ENCODE data around the gene OCA2. TPM values are rescaled to one million over a fixed set of nuclear protein-coding genes. Genes with fewer than 3 reads are reported as not detected.

OCA2 gene
- total and polyA plus RNA-seq, 4 experiments from 2014 or later, result not detected

DNA sequence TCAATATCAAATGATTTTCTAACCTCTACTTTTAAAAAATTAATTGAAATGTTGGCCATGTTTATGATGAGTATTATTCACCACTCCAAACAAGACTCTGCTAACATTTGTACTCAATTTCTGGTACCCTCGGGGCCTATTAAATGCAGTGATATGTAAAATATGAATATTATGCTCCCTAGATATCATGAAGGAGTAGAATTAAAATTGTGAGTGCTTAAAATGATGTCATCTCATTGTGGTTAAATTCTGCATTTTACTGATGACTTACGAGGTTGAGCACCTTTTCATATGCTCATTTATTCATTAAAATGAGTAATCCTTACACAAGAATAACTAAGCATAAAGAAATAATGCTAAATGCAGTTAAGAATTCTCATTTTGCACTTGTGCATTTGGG lies 159.9 kb downstream of the OCA2 start:
- H3K36me3 Mint-ChIP-seq, result no peaks in the 10 kb centered on the region
- no peaks in the 10 kb centered on the region for H3K4me1 Mint-ChIP-seq
- H3K27me3 Mint-ChIP-seq, result no peaks in the 10 kb centered on the region
- H3K36me3 ChIP-seq (ENCODE audit: insufficient read depth, low read length), result no peaks in the 10 kb centered on the region
- H3K27ac ChIP-seq (ENCODE audit: low read depth, low read length), result no peak overlapping the region
- H3K9me3 Mint-ChIP-seq, result peaks cover 0 to 3% (median 0%) of the 10 kb centered on the region in 8 donors
- no peaks in the 10 kb centered on the region for H3K27me3 ChIP-seq (ENCODE audit: insufficient read depth, low read length)
- H3K4me3 ChIP-seq (ENCODE audit: low read length in 2 of 2), result no peak overlapping the region
- intact Hi-C loops (cut with micrococcal nuclease), result no loop called here
- H3K4me3 Mint-ChIP-seq, result no peak overlapping the region
- no peak overlapping the region for H3K27ac Mint-ChIP-seq
- CTCF ChIA-PET (ENCODE audit: partially characterized antibody), result no interaction called here
- POLR2A ChIA-PET (ENCODE audit: partially characterized antibody), result no interaction called here
- DNase-seq, result no peak
- H3K4me1 ChIP-seq (ENCODE audit: insufficient read depth, low read length), result no peaks in the 10 kb centered on the region
- H3K9me3 ChIP-seq (ENCODE audit: control insufficient read depth in 1 of 2, low read length in 2 of 2), result no peaks in the 10 kb centered on the region

GRCh38 chr15:27937851-27938250 lies 161.3 kb downstream of the OCA2 start:
- Mint-ChIP-seq H3K9me3 (peaks cover 3 to 10% (median 8%) of the 10 kb centered on the region in 8 donors), H3K27me3 (no peaks in the 10 kb centered on the region), H3K27ac (no peak overlapping the region), H3K4me1 (no peaks in the 10 kb centered on the region), H3K4me3 (no peak overlapping the region), H3K36me3 (no peaks in the 10 kb centered on the region)
- no peaks in the 10 kb centered on the region for H3K36me3 ChIP-seq (ENCODE audit: insufficient read depth, low read length)
- no peak for DNase-seq
- H3K27me3 ChIP-seq (ENCODE audit: insufficient read depth, low read length), result no peaks in the 10 kb centered on the region
- H3K4me1 ChIP-seq (ENCODE audit: insufficient read depth, low read length), result no peaks in the 10 kb centered on the region
- H3K27ac ChIP-seq (ENCODE audit: low read depth, low read length), result no peak overlapping the region
- intact Hi-C loops (cut with micrococcal nuclease), result no loop called here
- no peaks in the 10 kb centered on the region for H3K9me3 ChIP-seq (ENCODE audit: control insufficient read depth in 1 of 2, low read length in 2 of 2)
- POLR2A ChIA-PET (ENCODE audit: partially characterized antibody), result no interaction called here
- H3K4me3 ChIP-seq (ENCODE audit: low read length in 2 of 2), result no peak overlapping the region
- CTCF ChIA-PET (ENCODE audit: partially characterized antibody), result no interaction called here

GRCh38 chr15:27936164-27936563 lies 163.0 kb downstream of the OCA2 start:
- Mint-ChIP-seq H3K27ac (no peak overlapping the region), H3K36me3 (no peaks in the 10 kb centered on the region), H3K27me3 (no peaks in the 10 kb centered on the region), H3K9me3 (peaks cover 3 to 19% (median 15%) of the 10 kb centered on the region in 8 donors), H3K4me1 (no peaks in the 10 kb centered on the region), H3K4me3 (no peak overlapping the region)
- POLR2A ChIA-PET (ENCODE audit: partially characterized antibody), result no interaction called here
- intact Hi-C loops (cut with micrococcal nuclease), result no loop called here
- CTCF ChIA-PET (ENCODE audit: partially characterized antibody), result no interaction called here
- Histone ChIP-seq H3K27ac (ENCODE audit: low read depth, low read length) (no peak overlapping the region), H3K36me3 (ENCODE audit: insufficient read depth, low read length) (no peaks in the 10 kb centered on the region), H3K4me3 (ENCODE audit: low read length in 2 of 2) (no peak overlapping the region), H3K9me3 (ENCODE audit: control insufficient read depth in 1 of 2, low read length in 2 of 2) (no peaks in the 10 kb centered on the region), H3K4me1 (ENCODE audit: insufficient read depth, low read length) (no peaks in the 10 kb centered on the region), H3K27me3 (ENCODE audit: insufficient read depth, low read length) (no peaks in the 10 kb centered on the region)
- no peak for DNase-seq

- DNase-seq, result no peak
- Histone ChIP-seq H3K27me3 (ENCODE audit: insufficient read depth, low read length) (no peaks in the 10 kb centered on the region), H3K9me3 (ENCODE audit: control insufficient read depth in 1 of 2, low read length in 2 of 2) (no peaks in the 10 kb centered on the region), H3K4me1 (ENCODE audit: insufficient read depth, low read length) (no peaks in the 10 kb centered on the region), H3K36me3 (ENCODE audit: insufficient read depth, low read length) (no peaks in the 10 kb centered on the region), H3K27ac (ENCODE audit: low read depth, low read length) (no peak overlapping the region), H3K4me3 (ENCODE audit: low read length in 2 of 2) (no peak overlapping the region)
- peaks cover 0 to 2% of the 10 kb centered on the region in 2 donors for H3K27me3 Mint-ChIP-seq
- H3K9me3 Mint-ChIP-seq, result peaks cover 3 to 21% (median 16%) of the 10 kb centered on the region in 8 donors
- no peak overlapping the region for H3K4me3 Mint-ChIP-seq
- H3K36me3 Mint-ChIP-seq, result no peaks in the 10 kb centered on the region
- H3K4me1 Mint-ChIP-seq, result no peaks in the 10 kb centered on the region
- CTCF ChIA-PET (ENCODE audit: partially characterized antibody), result no interaction called here
- intact Hi-C loops (cut with micrococcal nuclease), result no loop called here
- no peak overlapping the region for H3K27ac Mint-ChIP-seq
- POLR2A ChIA-PET (ENCODE audit: partially characterized antibody), result no interaction called here
Observed at GRCh38 chr15:27935328-27935727, 163.8 kb downstream of the OCA2 start.

DNA sequence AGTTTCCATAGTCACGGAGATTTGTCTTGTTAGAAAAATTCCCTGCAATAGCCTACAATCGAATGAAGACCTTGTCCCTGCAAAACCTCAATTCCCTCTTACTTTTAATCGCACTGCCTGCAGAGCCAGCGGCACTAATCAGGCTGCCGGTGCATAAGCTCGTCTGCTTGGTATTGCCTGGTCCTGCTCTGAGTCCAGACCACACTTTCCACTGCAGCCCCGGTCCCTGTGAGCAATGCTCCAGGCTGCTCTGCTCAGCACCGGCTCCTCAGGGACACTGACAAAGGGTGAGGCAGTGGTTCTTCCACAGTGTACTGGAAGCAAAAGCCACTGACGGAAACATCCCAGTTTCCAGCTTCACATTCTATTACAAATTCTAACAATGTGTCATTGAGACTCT lies 164.3 kb downstream of the OCA2 start:
- Mint-ChIP-seq H3K27ac (no peak overlapping the region), H3K4me3 (no peak overlapping the region), H3K4me1 (no peaks in the 10 kb centered on the region), H3K36me3 (no peaks in the 10 kb centered on the region), H3K9me3 (peaks cover 3 to 21% (median 16%) of the 10 kb centered on the region in 8 donors), H3K27me3 (peaks cover 0 to 2% of the 10 kb centered on the region in 2 donors)
- CTCF ChIA-PET (ENCODE audit: partially characterized antibody), result no interaction called here
- Histone ChIP-seq H3K4me3 (ENCODE audit: low read length in 2 of 2) (no peak overlapping the region), H3K27ac (ENCODE audit: low read depth, low read length) (no peak overlapping the region), H3K36me3 (ENCODE audit: insufficient read depth, low read length) (no peaks in the 10 kb centered on the region), H3K4me1 (ENCODE audit: insufficient read depth, low read length) (no peaks in the 10 kb centered on the region), H3K27me3 (ENCODE audit: insufficient read depth, low read length) (no peaks in the 10 kb centered on the region), H3K9me3 (ENCODE audit: control insufficient read depth in 1 of 2, low read length in 2 of 2) (no peaks in the 10 kb centered on the region)
- no peak for DNase-seq
- intact Hi-C loops (cut with micrococcal nuclease), result no loop called here
- POLR2A ChIA-PET (ENCODE audit: partially characterized antibody), result no interaction called here

- no peak overlapping the region for H3K4me3 Mint-ChIP-seq
- H3K4me1 Mint-ChIP-seq, result no peaks in the 10 kb centered on the region
- H3K9me3 Mint-ChIP-seq, result peaks cover 3 to 21% (median 16%) of the 10 kb centered on the region in 8 donors
- Histone ChIP-seq H3K9me3 (ENCODE audit: control insufficient read depth in 1 of 2, low read length in 2 of 2) (no peaks in the 10 kb centered on the region), H3K27ac (ENCODE audit: low read depth, low read length) (no peak overlapping the region), H3K36me3 (ENCODE audit: insufficient read depth, low read length) (no peaks in the 10 kb centered on the region), H3K27me3 (ENCODE audit: insufficient read depth, low read length) (no peaks in the 10 kb centered on the region), H3K4me1 (ENCODE audit: insufficient read depth, low read length) (no peaks in the 10 kb centered on the region), H3K4me3 (ENCODE audit: low read length in 2 of 2) (no peak overlapping the region)
- no peak overlapping the region for H3K27ac Mint-ChIP-seq
- no peaks in the 10 kb centered on the region for H3K36me3 Mint-ChIP-seq
- intact Hi-C loops (cut with micrococcal nuclease), result no loop called here
- CTCF ChIA-PET (ENCODE audit: partially characterized antibody), result no interaction called here
- POLR2A ChIA-PET (ENCODE audit: partially characterized antibody), result no interaction called here
- no peak for DNase-seq
- H3K27me3 Mint-ChIP-seq, result peaks cover 0 to 2% of the 10 kb centered on the region in 2 donors
Observed at GRCh38 chr15:27933562-27933961, 165.6 kb downstream of the OCA2 start.

GRCh38 chr15:27932600-27932999 lies 166.5 kb downstream of the OCA2 start:
- POLR2A ChIA-PET (ENCODE audit: partially characterized antibody), result no interaction called here
- Histone ChIP-seq H3K27me3 (ENCODE audit: insufficient read depth, low read length) (no peaks in the 10 kb centered on the region), H3K4me3 (ENCODE audit: low read length in 2 of 2) (no peak overlapping the region), H3K27ac (ENCODE audit: low read depth, low read length) (no peak overlapping the region), H3K9me3 (ENCODE audit: control insufficient read depth in 1 of 2, low read length in 2 of 2) (no peaks in the 10 kb centered on the region), H3K36me3 (ENCODE audit: insufficient read depth, low read length) (no peaks in the 10 kb centered on the region), H3K4me1 (ENCODE audit: insufficient read depth, low read length) (no peaks in the 10 kb centered on the region)
- Mint-ChIP-seq H3K4me1 (no peaks in the 10 kb centered on the region), H3K9me3 (peaks cover 3 to 21% (median 17%) of the 10 kb centered on the region in 8 donors), H3K27me3 (peaks cover 0 to 2% of the 10 kb centered on the region in 2 donors), H3K27ac (no peak overlapping the region), H3K36me3 (no peaks in the 10 kb centered on the region), H3K4me3 (no peak overlapping the region)
- no peak for DNase-seq
- intact Hi-C loops (cut with micrococcal nuclease), result no loop called here
- CTCF ChIA-PET (ENCODE audit: partially characterized antibody), result no interaction called here

GRCh38 chr15:27928386-27928785 lies 170.7 kb downstream of the OCA2 start:
- peaks cover under 1 to 18% (median 13%) of the 10 kb centered on the region in 8 donors for H3K9me3 Mint-ChIP-seq
- intact Hi-C loops (cut with micrococcal nuclease), result no loop called here
- no peaks in the 10 kb centered on the region for H3K9me3 ChIP-seq (ENCODE audit: control insufficient read depth in 1 of 2, low read length in 2 of 2)
- no peak overlapping the region for H3K4me3 Mint-ChIP-seq
- peaks cover 0 to 2% of the 10 kb centered on the region in 2 donors for H3K27me3 Mint-ChIP-seq
- no peak overlapping the region for H3K4me3 ChIP-seq (ENCODE audit: low read length in 2 of 2)
- no peaks in the 10 kb centered on the region for H3K36me3 Mint-ChIP-seq
- H3K27ac ChIP-seq (ENCODE audit: low read depth, low read length), result no peak overlapping the region
- H3K4me1 Mint-ChIP-seq, result peaks cover 0 to 2% (median 0%) of the 10 kb centered on the region in 4 donors
- H3K4me1 ChIP-seq (ENCODE audit: insufficient read depth, low read length), result no peaks in the 10 kb centered on the region
- ChIA-PET POLR2A (ENCODE audit: partially characterized antibody) (no interaction called here), CTCF (ENCODE audit: partially characterized antibody) (interaction anchor here (0.6 kb wide), 1 partner anchor 263 kb away, joined by 3 read pairs; no protein-coding TSS in a partner anchor)
- no peaks in the 10 kb centered on the region for H3K36me3 ChIP-seq (ENCODE audit: insufficient read depth, low read length)
- no peak for DNase-seq
- H3K27me3 ChIP-seq (ENCODE audit: insufficient read depth, low read length), result no peaks in the 10 kb centered on the region
- no peak overlapping the region for H3K27ac Mint-ChIP-seq
